CD8-positive, alpha-beta memory T cell (primary cell): ENCODE measurements around the gene SSNA1. TPM values are rescaled to one million over a fixed set of nuclear protein-coding genes. Genes with fewer than 3 reads are reported as not detected.

Source experiments
- CTCF ChIA-PET: fragments of 350-600 bp; sonication (Branson Sonifier 250); formaldehyde crosslinking; loops from one replicate; lab custom pipeline; 2021; ENCODE audit warnings: antibody characterized with exemption; lab: Charles Lee
- POLR2A ChIA-PET: fragments of 350-600 bp; sonication (Branson Sonifier 250); formaldehyde crosslinking; loops from one replicate; lab custom pipeline; 2021; ENCODE audit warnings: antibody characterized with exemption; lab: Charles Lee
- DNase-seq, 5 donors: peaks; one replicate each; pipeline versions ENCODE4 v3.0.0 to v3.0.0-alpha.2; 2020 to 2022; ENCODE audit warnings: mixed read lengths in 1 of 5
- H3K27ac ChIP-seq: one replicate; pipeline ENCODE4 v1.7.0; 2013; ENCODE audit warnings: low read depth, mild to moderate bottlenecking, low read length, moderate library complexity
- H3K27me3 ChIP-seq: 2 replicates; pipeline ENCODE4 v1.7.0; 2013; ENCODE audit warnings: low read length, mild to moderate bottlenecking; ENCODE audit not compliant: insufficient read depth, poor library complexity, severe bottlenecking
- H3K36me3 ChIP-seq: 2 replicates; pipeline ENCODE4 v1.7.0; 2013; ENCODE audit warnings: mild to moderate bottlenecking, low read length, moderate library complexity; ENCODE audit not compliant: insufficient read depth
- H3K4me1 ChIP-seq: 2 replicates; pipeline ENCODE4 v1.7.0; 2013; ENCODE audit warnings: mild to moderate bottlenecking, low read length, moderate library complexity; ENCODE audit not compliant: insufficient read depth
- H3K4me3 ChIP-seq: 2 replicates; pipeline ENCODE4 v1.7.0; 2013; ENCODE audit warnings: mild to moderate bottlenecking, low read length
- H3K9me3 ChIP-seq: 2 replicates; pipeline ENCODE4 v1.7.0; 2013; ENCODE audit warnings: mild to moderate bottlenecking, low read length
- H3K27ac Mint-ChIP-seq, 8 donors: one replicate each; pipeline ENCODE4 v1.8.0; 2020 to 2021; ENCODE audit warnings: mixed read lengths in 8 of 8, mild to moderate bottlenecking in 6 of 8, inconsistent platforms in 3 of 8, moderate library complexity in 3 of 8
- H3K27me3 Mint-ChIP-seq, 2 donors: one replicate each; pipeline ENCODE4 v1.8.0; 2020 to 2021; ENCODE audit warnings: mixed read lengths in 2 of 2, mild to moderate bottlenecking in 1 of 2, moderate library complexity in 1 of 2
- H3K36me3 Mint-ChIP-seq, 3 donors: one replicate each; pipeline ENCODE4 v1.8.0; 2020 to 2021; ENCODE audit warnings: mixed read lengths in 3 of 3, inconsistent platforms in 1 of 3, mild to moderate bottlenecking in 1 of 3
- H3K4me1 Mint-ChIP-seq, 3 donors: one replicate each; pipeline ENCODE4 v1.8.0; 2020 to 2021; ENCODE audit warnings: mixed read lengths in 3 of 3, inconsistent platforms in 1 of 3, mild to moderate bottlenecking in 1 of 3
- H3K4me3 Mint-ChIP-seq, 7 donors: one replicate each; pipeline ENCODE4 v1.8.0; 2020 to 2021; ENCODE audit warnings: mixed read lengths in 7 of 7, mild to moderate bottlenecking in 6 of 7, moderate library complexity in 4 of 7, inconsistent platforms in 2 of 7
- H3K9me3 Mint-ChIP-seq, 5 donors: one replicate each; pipeline ENCODE4 v1.8.0; 2020 to 2022; ENCODE audit warnings: mixed read lengths in 5 of 5, mild to moderate bottlenecking in 3 of 5, moderate library complexity in 2 of 5, inconsistent platforms in 1 of 5
- polyA plus RNA-seq: library from polyadenylated mRNA; unstranded; fragments of 300-500 nt; fragmentation: Illumina TruSeq; gene quantifications from one replicate; pipeline ENCODE4 v1.2.3, GENCODE V29; 2021
- total RNA-seq, 2 experiments: library from RNA; stranded (reverse); gene quantifications; one replicate each; pipeline ENCODE4 v1.2.3, GENCODE V29; 2021

The SSNA1 gene
- total and polyA plus RNA-seq, 3 experiments from 2014 or later: 114 to 138 (median 118) TPM

- H3K36me3 ChIP-seq: peaks cover 12% of the 10 kb centered on the region
- Mint-ChIP-seq H3K4me1 (peaks cover 28 to 56% (median 28%) of the 10 kb centered on the region in 3 donors), H3K27me3 (no peaks in the 10 kb centered on the region), H3K36me3 (peaks cover 0 to 68% (median 8%) of the 10 kb centered on the region in 3 donors), H3K4me3 (peak overlapping the region; percentile 89 to 98 (median 92)), H3K9me3 (no peaks in the 10 kb centered on the region), H3K27ac (peak overlapping the region; percentile 26 to 95 (median 88))
- CTCF ChIA-PET: interaction anchor here (1.8 kb wide), 1 partner anchor 92 kb away, joined by 9 read pairs; no protein-coding TSS in a partner anchor
- no peaks in the 10 kb centered on the region for H3K9me3 ChIP-seq
- no peaks in the 10 kb centered on the region for H3K27me3 ChIP-seq
- peak overlapping the region; percentile 91 for H3K4me3 ChIP-seq
- DNase-seq: no peak
- peak overlapping the region; percentile 94 for H3K27ac ChIP-seq
- POLR2A ChIA-PET: interaction anchor here (0.6 to 2.3 kb wide), 5 partner anchors 14 to 823 kb away, joined by 3 to 20 read pairs (median 3); partner anchors contain the start of gene TPRN
- H3K4me1 ChIP-seq: peaks cover 33% of the 10 kb centered on the region
Observed at GRCh38 chr9:137187386-137187785, 1.1 kb upstream of the SSNA1 start.

- no peak for DNase-seq
- Mint-ChIP-seq H3K4me3 (peak overlapping the region; percentile 89 to 98 (median 92)), H3K4me1 (peaks cover 28 to 56% (median 28%) of the 10 kb centered on the region in 3 donors), H3K27ac (peak overlapping the region; percentile 85 to 95 (median 93)), H3K36me3 (peaks cover 0 to 61% (median 6%) of the 10 kb centered on the region in 3 donors), H3K9me3 (no peaks in the 10 kb centered on the region), H3K27me3 (no peaks in the 10 kb centered on the region)
- H3K36me3 ChIP-seq: peaks cover 8% of the 10 kb centered on the region
- no peaks in the 10 kb centered on the region for H3K27me3 ChIP-seq
- peak overlapping the region; percentile 91 for H3K4me3 ChIP-seq
- H3K4me1 ChIP-seq: peaks cover 33% of the 10 kb centered on the region
- POLR2A ChIA-PET: interaction anchor here (0.6 to 2.3 kb wide), 8 partner anchors 13 to 824 kb away, joined by 3 to 20 read pairs (median 4); partner anchors contain the start of genes RNF208 and TPRN
- no peaks in the 10 kb centered on the region for H3K9me3 ChIP-seq
- CTCF ChIA-PET: interaction anchor here (1.3 to 3.1 kb wide), 6 partner anchors 12 to 92 kb away, joined by 3 to 23 read pairs (median 6); partner anchors contain the start of genes CYSRT1, RNF224, TPRN and TUBB4B
- peak overlapping the region; percentile 94 for H3K27ac ChIP-seq
Observed at GRCh38 chr9:137188086-137188489, 388 bp upstream of the SSNA1 start.

GRCh38 chr9:137189297-137190295, 1.1 kb downstream of the SSNA1 start:
- Mint-ChIP-seq H3K27ac (peak overlapping the region; percentile 85 to 99 (median 96)), H3K4me1 (peaks cover 24 to 50% (median 26%) of the 10 kb centered on the region in 3 donors), H3K9me3 (no peaks in the 10 kb centered on the region), H3K36me3 (peaks cover 0 to 46% (median 2%) of the 10 kb centered on the region in 3 donors), H3K27me3 (no peaks in the 10 kb centered on the region), H3K4me3 (peak overlapping the region; percentile 90 to 98 (median 92))
- ChIA-PET POLR2A (interaction anchor here (0.6 to 2.3 kb wide), 13 partner anchors 9 to 706 kb away, joined by 3 to 20 read pairs (median 4); partner anchors contain the start of genes DPP7, NDOR1, RNF208 and TMEM203), CTCF (interaction anchor here (0.7 to 3.1 kb wide), 15 partner anchors 8 to 384 kb away, joined by 3 to 23 read pairs (median 5); partner anchors contain the start of genes CYSRT1, RNF224, TPRN and TUBB4B)
- H3K4me1 ChIP-seq: peaks cover 33% of the 10 kb centered on the region
- H3K27ac ChIP-seq: peak overlapping the region; percentile 94
- H3K27me3 ChIP-seq: no peaks in the 10 kb centered on the region
- peaks cover 4% of the 10 kb centered on the region for H3K36me3 ChIP-seq
- no peak for DNase-seq
- peak overlapping the region; percentile 91 for H3K4me3 ChIP-seq
- no peaks in the 10 kb centered on the region for H3K9me3 ChIP-seq

- Histone ChIP-seq H3K36me3 (peaks cover 4% of the 10 kb centered on the region), H3K4me1 (peaks cover 33% of the 10 kb centered on the region), H3K4me3 (no peak overlapping the region), H3K27ac (no peak overlapping the region), H3K27me3 (no peaks in the 10 kb centered on the region), H3K9me3 (no peaks in the 10 kb centered on the region)
- Mint-ChIP-seq H3K4me3 (peak overlapping the region; percentile 32 to 90 (median 71)), H3K27ac (peak overlapping the region in 5 of 8 donors; percentile 70 to 85 (median 80)), H3K36me3 (peaks cover 0 to 40% (median 2%) of the 10 kb centered on the region in 3 donors), H3K9me3 (no peaks in the 10 kb centered on the region), H3K27me3 (no peaks in the 10 kb centered on the region), H3K4me1 (peaks cover 24 to 47% (median 26%) of the 10 kb centered on the region in 3 donors)
- ChIA-PET POLR2A (interaction anchor here (1.3 kb wide), 1 partner anchor 707 kb away, joined by 3 read pairs; no protein-coding TSS in a partner anchor), CTCF (interaction anchor here (1.9 to 3.1 kb wide), 4 partner anchors 8 to 46 kb away, joined by 7 to 23 read pairs (median 11); partner anchors contain the start of genes CYSRT1, RNF224 and TPRN)
- DNase-seq: no peak
Observed at GRCh38 chr9:137190315-137190856, 1.9 kb downstream of the SSNA1 start.

- ChIA-PET CTCF (interaction anchor here (2.0 kb wide), 1 partner anchor 95 kb away, joined by 5 read pairs; no protein-coding TSS in a partner anchor), POLR2A (interaction anchor here (0.6 kb wide), 2 partner anchors 35 to 1100 kb away, joined by 3 to 4 read pairs; no protein-coding TSS in a partner anchor)
- Histone ChIP-seq H3K9me3 (no peaks in the 10 kb centered on the region), H3K4me3 (no peak overlapping the region), H3K4me1 (peaks cover 29% of the 10 kb centered on the region), H3K36me3 (peaks cover 4% of the 10 kb centered on the region), H3K27me3 (no peaks in the 10 kb centered on the region), H3K27ac (no peak overlapping the region)
- Mint-ChIP-seq H3K36me3 (peaks cover 0 to 34% (median 2%) of the 10 kb centered on the region in 3 donors), H3K27ac (peak overlapping the region in 3 of 8 donors; percentile 77 to 85 (median 80)), H3K4me3 (peak overlapping the region in 3 of 7 donors; percentile 37 to 81 (median 72)), H3K4me1 (peaks cover 24 to 40% (median 24%) of the 10 kb centered on the region in 3 donors), H3K27me3 (no peaks in the 10 kb centered on the region), H3K9me3 (no peaks in the 10 kb centered on the region)
- no peak for DNase-seq
Observed at GRCh38 chr9:137191245-137191644, 2.8 kb downstream of the SSNA1 start.

GRCh38 chr9:137191691-137192447, 3.4 kb downstream of the SSNA1 start:
- H3K4me1 Mint-ChIP-seq: peaks cover 19 to 34% (median 19%) of the 10 kb centered on the region in 3 donors
- POLR2A ChIA-PET: interaction anchor here (0.6 to 1.4 kb wide), 3 partner anchors 35 to 1100 kb away, joined by 3 to 9 read pairs (median 4); no protein-coding TSS in a partner anchor

More at GRCh38 chr9:137191691-137192447, 3.4 kb downstream of the SSNA1 start:
- no peak for DNase-seq
- no peaks in the 10 kb centered on the region for H3K27me3 Mint-ChIP-seq
- H3K27ac Mint-ChIP-seq: peak overlapping the region in 1 of 8 donors; percentile 80
- H3K4me1 ChIP-seq: peaks cover 22% of the 10 kb centered on the region
- peaks cover 4% of the 10 kb centered on the region for H3K36me3 ChIP-seq
- no peak overlapping the region for H3K4me3 ChIP-seq
- no peaks in the 10 kb centered on the region for H3K27me3 ChIP-seq
- no peaks in the 10 kb centered on the region for H3K9me3 ChIP-seq
- H3K4me3 Mint-ChIP-seq: no peak overlapping the region
- CTCF ChIA-PET: interaction anchor here (1.0 to 2.0 kb wide), 3 partner anchors 27 to 360 kb away, joined by 3 to 5 read pairs (median 3); partner anchors contain the start of gene MRPL41
- H3K9me3 Mint-ChIP-seq: no peaks in the 10 kb centered on the region
- no peak overlapping the region for H3K27ac ChIP-seq
- peaks cover 0 to 28% (median 2%) of the 10 kb centered on the region in 3 donors for H3K36me3 Mint-ChIP-seq
